ENCODE data around the gene EML1. TPM values are rescaled to one million over a fixed set of nuclear protein-coding genes. Genes with fewer than 3 reads are reported as not detected.

Gene EML1
- total RNA-seq, 1 experiment from 2014 or later = 32.6 TPM

DNA sequence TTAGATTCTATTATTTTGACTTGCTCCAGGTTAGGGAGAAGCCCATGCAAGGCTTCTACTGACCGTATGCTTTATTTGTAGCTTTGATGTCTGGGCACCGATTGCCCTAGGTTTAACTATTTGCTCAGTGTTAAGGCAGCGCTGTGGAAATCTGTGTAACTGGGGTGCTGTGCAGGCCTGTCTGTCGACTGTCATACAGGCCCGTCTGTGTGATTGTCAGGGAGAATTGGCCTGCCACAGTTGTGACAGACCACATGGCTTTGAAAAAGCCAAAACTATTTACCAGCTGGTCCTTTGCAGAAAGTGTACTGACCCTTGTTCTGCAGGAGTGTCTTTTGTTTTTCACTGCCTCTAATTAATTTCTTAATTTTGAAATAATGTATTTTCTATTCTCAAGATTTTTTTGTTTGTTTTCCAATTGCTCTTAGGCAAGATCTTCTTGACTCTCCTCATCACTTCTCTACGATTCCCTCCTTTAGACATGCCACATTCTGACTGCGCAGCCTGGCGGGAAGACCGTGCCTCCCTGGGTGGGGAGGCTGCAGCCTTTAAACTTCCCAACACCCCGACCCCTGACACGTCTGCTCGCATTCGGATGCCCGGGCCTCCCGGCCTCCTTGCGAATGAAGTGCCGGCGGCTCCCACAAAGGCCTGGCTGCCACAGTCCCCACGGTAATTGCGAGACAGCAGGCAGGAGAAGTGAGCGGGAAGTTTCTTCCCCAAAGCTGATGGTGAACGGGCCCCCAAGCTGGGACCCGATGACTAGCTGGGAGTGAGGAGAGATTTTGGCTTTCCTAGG, 173.0 kb downstream of the EML1 start:
- no peak for DNase-seq (ENCODE audit: low read depth)

GRCh38 chr14:99966912-99967311, 173.7 kb downstream of the EML1 start:
- no peak for DNase-seq (ENCODE audit: low read depth)

DNA sequence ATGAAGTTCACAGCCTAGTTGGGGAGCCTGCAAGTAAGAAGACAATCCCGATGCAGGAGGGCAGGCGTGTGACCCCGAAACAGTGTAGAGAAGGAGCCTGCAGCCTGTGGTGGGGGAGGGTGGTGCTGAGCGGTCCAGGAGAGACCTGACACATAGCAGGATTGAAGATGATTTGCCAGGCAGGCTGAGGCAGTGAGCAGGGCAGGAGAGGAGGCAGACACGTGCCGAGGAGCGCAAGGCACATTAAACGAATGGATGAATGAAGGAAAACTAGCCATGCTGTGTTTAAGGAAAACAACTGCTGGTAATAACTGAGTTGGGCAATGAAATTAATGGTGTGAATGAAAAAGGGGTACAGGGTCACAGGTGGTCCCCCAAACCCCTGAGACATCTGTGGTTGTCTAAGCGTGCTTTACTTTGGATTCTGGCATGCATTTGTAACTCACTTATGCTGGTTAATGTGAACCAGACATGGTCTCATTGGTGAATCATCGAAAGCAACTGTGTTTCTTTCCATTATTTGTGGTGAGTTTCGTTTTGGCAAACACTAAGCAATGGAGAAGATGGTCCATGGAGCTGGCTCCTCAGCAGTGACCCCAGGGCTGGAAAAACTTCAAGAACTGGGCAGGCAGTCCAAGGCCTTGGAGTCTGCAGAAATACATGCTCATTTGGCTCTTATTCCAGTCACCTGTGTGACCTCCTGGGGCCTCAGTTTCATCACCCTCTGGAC, 175.1 kb downstream of the EML1 start:
- DNase-seq (ENCODE audit: low read depth) = peak; percentile 65

DNA sequence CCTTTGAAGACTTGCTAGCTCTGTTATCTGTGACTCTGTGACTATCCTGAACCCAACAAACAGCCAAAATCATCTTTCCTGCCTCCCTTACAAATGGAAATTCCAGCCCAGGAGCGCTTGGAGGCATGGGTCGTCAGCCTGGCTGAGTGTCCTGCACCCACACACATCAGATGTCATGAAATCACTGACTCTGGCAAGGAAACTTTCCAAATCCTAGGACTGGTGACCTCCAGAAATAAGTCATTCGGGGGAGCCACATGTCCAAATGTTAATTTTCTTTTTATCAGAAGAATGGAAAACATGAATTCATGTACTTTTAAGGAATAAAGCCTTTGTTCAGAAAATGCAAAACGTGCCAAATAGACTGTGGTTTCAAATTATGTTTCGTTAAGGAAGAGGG, 175.7 kb downstream of the EML1 start:
- no peak for DNase-seq (ENCODE audit: low read depth)

DNA sequence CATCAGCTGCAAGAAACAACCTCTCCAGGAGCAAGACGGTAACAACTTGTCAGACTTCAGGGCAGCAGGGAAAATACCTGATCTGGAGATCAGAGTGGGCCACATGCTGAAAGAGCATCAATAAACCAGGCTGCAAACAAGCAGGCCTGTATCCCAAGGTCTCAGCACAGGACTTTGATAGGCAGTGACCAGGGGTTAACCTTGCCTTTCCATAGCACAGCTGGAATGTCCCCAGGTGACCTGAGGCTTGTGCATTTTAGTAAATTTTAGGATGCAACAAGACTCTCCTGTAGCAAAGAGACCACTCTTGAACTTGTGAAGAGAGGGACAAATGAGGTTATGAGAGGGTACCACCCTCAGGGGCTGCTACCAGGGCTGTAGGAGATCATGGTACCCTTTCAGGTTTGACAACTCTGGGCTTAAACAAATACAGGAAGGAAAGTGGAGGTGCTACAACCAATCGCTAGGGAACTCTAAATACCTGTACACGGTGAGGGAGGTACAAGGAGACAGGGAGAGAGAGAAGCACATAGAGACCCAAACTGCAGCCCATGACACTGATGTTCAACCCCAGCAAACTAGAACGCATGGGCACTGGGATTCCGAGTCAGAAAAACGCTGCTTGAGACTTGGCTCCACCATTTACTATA, 176.6 kb downstream of the EML1 start:
- no peak for DNase-seq (ENCODE audit: low read depth)

- DNase-seq (ENCODE audit: low read depth) = peak; percentile 67
These were observed 178.1 kb downstream of the EML1 start for GRCh38 chr14:99971087-99971940.

- no peak for DNase-seq (ENCODE audit: low read depth)
These were observed 178.9 kb downstream of the EML1 start for GRCh38 chr14:99971941-99972747.

DNA sequence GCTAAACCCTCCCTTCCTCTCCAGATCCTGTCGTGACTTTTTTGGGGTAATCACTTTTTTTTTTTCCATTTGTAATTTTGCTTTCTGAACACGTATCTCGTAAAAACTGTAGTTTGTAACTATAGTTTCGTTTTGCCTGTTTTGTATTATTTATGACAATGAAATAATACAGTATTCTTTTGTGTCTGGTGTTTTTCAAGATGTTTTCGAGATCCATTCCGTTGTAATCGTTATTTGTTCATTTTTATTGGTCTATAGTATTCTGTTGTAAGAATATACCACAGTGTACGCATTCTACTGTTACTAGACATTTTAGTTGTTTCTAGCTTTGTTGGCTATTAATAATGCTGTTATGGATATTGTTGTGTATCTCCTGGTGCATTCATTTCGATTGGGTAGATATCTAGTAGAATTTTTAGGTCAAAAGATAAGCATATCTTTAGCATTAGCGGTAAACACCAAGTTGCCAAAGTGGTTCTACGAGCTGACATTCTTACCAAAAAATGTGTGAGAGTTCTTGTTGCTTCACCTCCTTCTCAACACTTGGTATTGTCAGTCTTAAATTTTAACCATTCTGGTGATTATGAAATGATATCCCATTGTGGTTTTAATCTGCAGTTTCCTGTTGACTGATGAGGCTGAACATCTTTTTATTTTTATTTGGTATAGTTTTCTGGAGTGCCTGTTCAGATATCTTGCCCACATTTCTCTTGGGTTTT, 179.7 kb downstream of the EML1 start:
- no peak for DNase-seq (ENCODE audit: low read depth)

- no peak for DNase-seq (ENCODE audit: low read depth)
These were observed 182.0 kb downstream of the EML1 start for GRCh38 chr14:99975190-99975589.

DNA sequence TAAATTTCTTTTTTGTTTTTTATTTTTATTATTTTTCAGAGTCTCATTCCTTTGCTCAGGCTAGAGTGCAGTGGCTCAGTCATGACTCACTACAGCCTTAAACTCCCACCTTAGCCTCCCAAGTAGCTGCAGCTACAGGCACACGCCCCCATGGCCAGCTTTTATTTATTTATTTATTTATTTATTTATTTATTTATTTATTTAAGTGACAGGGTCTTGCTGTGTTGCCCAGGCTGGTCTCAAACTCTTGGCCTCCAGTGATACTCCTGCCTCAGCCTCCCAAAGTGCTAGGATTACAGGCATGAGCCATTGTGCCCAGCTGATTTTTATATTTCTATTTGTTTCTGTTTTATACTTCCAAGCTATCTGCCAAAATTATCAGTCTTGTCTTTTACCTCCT, 182.8 kb downstream of the EML1 start:
- no peak for DNase-seq (ENCODE audit: low read depth)

DNA sequence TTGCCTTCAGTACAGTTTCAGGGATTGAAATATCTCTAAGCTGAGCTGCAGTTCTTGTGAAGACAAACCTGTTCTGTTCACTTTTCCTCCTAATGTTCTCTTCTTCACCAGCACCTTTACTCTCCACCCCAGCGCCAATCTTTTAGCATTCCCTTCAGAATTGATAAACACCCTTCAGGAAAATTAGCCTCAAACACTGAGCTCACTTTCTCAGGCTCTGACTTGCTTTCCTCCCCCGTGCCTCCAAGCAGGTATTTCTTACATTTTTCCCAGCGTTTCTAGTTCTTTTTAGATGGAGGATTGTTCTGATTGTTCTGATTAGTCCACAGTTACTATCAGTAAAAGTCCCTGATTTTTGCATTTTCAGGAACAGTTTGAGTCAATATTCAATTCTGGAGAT, 183.5 kb downstream of the EML1 start:
- DNase-seq (ENCODE audit: low read depth) = no peak

GRCh38 chr14:99980299-99980698, 187.1 kb downstream of the EML1 start:
- no peak for DNase-seq (ENCODE audit: low read depth)

- DNase-seq (ENCODE audit: low read depth) = no peak
These were observed 188.6 kb downstream of the EML1 start for GRCh38 chr14:99981806-99982205.

- DNase-seq (ENCODE audit: low read depth) = peak; percentile 42
These were observed 189.5 kb downstream of the EML1 start for GRCh38 chr14:99982537-99983250.

DNA sequence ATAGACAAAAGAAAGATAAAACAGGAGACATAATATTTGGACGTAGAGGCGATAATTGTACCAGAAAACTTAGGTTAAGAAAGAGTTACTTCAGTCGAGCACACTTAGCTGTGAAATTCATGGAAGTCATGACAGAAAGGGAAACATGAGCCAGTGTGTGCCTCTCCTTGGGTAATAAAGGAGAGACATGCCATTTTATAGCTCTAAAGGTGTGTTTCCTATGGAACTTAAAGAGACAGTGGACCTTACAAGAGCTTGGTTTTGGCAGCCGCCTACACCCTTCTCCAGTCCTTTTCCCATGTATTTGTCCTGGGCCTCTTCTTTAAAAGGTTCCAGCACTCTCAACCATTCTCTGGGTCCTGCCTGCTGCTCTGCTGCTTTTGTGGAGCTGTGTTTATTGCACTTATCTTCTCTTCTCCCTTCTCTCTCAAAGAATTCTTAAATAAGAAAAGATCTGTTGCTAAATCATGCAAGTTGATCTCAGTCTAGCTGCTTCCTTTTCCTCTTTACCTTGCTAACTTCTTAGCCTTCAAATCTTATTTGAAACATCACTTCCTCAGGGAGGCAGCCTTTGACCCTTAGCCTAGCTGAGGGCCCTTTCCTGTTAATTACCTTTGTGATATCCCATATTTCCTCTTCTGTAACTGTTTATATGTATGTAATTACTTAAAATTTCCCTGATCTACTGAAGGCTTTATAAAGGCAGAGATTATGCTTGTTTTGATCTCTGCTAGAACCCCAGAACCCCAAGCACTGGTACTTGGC, 190.2 kb downstream of the EML1 start:
- DNase-seq (ENCODE audit: low read depth) = no peak

DNA sequence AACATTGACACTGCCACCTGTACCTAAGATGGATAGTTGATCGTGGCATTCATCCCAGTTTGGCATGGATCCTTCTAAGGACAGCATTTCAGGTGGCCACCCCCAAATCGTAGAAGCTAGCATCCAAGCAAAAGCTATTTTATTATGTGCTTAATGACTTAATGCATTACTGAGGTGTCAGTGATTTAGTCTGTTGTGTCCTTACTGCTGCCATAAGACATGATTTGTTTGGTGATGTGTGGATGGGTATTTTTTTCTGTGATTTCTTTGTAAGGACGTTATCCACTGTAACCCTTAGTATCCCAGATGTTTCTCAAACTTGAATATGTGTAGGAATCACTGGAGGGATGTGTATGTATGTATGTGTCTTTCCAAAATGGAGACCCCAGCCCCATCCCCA, 190.8 kb downstream of the EML1 start:
- no peak for DNase-seq (ENCODE audit: low read depth)

DNA sequence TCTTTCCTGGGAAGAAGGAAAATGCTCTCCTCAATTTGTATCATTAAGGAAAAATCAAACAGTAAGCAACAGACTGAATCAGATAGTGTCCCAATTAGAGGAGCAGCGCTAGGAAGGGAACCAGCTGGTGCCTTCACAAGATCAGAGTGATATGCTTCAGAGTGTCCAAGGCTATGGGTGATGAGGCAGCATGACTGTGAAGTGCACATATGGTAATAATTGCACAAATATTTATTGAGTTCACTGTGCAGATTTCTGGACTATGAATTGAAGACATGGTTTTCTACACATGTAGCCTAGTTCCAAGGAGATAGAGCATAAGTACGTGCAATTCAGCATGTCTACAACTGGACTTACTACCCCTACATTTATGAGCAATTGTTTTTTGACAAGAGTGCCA, 193.2 kb downstream of the EML1 start:
- no peak for DNase-seq (ENCODE audit: low read depth)

DNA sequence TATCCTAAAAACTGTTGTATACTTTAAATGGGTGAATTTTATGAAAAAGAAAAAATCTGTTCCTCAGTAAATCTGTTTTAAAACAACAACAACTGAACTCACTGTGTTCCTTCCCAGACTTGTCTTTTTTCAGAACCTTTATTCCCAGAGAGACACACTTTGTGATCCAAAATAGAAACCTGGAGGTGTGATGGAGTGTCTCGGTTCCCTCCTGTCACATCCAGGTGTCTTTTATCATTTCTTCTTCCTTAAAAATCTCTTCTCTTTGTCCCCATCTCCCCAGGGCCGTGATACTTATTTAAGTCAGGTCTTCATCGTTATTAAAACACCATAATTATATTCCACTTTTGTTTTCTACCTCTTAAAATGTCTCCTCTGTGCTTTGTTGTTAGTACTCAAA, 195.8 kb downstream of the EML1 start:
- DNase-seq (ENCODE audit: low read depth) = no peak

Measured in M059J (cell line).